AG20443 (cell line): Measurements from ENCODE around the gene PLEKHJ1.
A peak's percentile ranks its signal among the peaks of the same experiment; 100 is the strongest.
"Not testable (repeated sequence)": the region's sequence is repeated elsewhere in the genome, so short reads cannot be mapped to it uniquely, and the experiment has no call there.

ENCODE experiments used
- DNase-seq: peaks from one replicate; pipeline ENCODE4 v3.0.0; 2012; ENCODE audit warnings: low spot score, mixed read lengths

PLEKHJ1 gene, protein sequence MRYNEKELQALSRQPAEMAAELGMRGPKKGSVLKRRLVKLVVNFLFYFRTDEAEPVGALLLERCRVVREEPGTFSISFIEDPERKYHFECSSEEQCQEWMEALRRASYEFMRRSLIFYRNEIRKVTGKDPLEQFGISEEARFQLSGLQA

GRCh38 chr19:2236314-2237050 lies at the start of gene PLEKHJ1, which contains the start of gene SF3A2:
PLEKHJ1 (minus strand) TSS chr19:2236329; CDS start chr19:2236248, 81 bp downstream.
SF3A2 (plus strand) TSS chr19:2236824; CDS start chr19:2243419, 6,595 bp downstream.
- DNase-seq = peak; percentile 99

DNA sequence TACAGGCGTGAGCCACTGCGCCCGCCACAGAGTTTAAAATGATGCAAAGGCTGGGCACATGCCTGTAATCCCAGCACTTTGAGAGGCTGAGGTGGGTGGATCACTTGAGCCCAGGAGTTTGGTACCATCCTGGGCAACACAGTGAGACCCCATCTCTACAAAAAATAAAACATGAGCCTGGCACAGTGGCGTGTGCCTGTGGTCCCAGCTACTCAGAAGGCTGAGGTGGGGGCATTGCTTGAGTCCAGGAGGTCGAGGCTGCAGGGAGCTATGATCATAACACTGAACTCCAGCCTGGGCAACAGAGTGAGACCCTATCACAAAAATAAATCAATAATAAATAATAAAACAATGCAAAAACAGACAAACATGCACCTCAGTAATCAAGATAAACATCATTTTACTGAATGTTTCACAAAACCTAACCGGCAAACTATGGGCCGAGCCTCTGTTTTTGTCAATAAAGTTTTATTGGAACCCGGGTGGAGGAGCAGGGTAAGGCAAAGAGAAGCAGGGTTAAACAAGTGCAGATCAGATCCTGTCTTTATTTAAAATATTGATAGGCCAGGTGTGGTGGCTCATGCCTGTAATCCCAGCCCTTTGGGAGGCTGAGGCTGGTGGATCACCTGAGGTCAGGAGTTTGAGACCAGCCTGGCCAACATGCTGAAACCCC lies 47.8 kb upstream of the PLEKHJ1 start:
- DNase-seq = no peak

DNA sequence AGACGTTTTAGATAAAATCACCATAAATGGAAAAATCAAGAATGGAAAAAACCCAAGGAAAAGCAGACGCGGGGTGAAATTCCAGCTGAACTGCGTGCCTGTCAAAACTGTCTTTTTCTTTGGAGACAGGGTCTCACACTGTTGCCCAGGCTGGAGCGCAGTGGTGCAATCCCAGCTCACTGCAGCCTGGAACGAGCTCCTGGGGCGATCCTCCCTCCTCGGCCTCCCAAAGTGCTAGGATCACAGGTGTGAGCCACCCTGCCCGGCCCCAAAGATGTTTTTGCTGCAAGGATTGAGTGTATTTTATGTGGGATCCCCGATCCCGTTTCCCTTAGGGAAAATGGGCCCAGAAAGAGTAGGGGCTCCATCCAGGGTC lies 46.7 kb upstream of the PLEKHJ1 start:
- no peak for DNase-seq

DNA sequence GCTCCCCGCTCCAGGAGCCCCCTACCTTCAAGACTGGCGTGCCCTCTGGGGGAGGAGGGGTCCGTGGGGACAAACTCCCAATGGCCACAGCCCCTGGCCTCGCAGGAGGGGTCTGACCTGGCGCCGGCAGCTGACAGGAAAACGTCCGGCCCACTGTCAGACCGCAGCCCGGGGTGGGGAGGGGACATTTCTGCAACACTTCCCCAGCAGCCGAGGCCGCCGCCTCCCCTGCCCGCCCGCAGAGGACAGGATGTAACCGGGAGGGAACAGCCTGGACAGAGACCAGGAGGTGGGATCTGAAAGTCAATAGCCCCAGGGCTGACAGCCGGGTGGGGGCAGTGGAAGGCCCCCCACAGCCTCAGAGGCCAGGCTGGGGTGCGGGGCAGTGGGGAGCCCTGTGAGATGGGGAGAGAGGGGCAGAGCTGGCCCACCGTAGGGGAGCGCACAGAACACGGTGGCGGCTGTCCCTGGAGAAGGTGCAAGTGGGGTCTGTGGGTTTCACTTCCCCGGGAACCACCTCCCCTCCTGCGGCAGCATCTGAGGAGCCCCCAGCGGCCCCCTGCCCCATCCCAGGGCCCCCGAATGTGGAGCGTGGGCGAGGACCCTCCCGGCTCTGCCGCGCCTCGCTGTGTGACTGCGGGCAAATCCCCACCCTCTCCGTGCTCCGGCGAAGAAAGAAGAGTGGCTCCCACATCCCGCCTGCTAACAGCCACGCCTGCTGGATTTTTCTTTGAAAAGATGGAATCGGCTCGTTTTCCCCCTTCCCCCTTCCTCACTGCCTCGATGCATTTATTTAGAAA lies 46.1 kb upstream of the PLEKHJ1 start, which contains the start of gene PEAK3:
Gene PEAK3 (minus strand): TSS at position 114 of the 800 bp plus-strand sequence. CDS start 1,244 bp downstream, outside the sequence.
- no peak for DNase-seq

DNA sequence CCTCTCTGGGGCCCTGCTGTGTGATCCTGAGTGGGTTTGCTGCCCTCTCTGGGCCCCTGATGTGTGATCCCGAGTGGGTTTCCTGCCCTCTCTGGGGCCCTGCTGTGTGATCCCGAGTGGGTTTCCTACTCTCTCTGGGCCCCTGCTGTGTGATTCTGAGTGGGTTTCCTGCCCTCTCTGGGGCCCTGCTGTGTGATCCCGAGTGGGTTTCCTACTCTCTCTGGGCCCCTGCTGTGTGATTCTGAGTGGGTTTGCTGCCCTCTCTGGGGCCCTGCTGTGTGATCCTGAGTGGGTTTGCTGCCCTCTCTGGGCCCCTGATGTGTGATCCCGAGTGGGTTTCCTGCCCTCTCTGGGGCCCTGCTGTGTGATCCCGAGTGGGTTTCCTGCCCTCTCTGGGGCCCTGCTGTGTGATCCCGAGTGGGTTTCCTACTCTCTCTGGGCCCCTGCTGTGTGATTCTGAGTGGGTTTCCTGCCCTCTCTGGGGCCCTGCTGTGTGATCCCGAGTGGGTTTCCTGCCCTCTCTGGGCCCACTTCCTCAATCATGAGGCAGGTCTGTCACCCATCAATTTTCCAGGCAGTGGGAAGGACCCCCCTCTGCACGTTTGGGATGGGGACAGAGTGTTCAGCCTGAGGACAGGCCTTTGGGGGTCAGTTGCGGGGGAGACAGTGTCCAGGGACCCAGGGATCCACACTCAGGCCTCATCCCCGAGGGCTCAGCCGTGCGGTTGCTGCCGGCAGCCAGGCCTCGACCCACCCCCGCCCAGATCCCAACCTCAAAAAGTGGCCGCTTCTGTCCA lies 45.3 kb upstream of the PLEKHJ1 start:
- not testable (repeated sequence) for DNase-seq

- no peak for DNase-seq
These were observed 44.6 kb upstream of the PLEKHJ1 start for GRCh38 chr19:2280633-2281264.

GRCh38 chr19:2278459-2279158 lies 42.5 kb upstream of the PLEKHJ1 start:
- DNase-seq = no peak

- DNase-seq = no peak
These were observed 41.0 kb upstream of the PLEKHJ1 start for GRCh38 chr19:2277138-2277537.

GRCh38 chr19:2276429-2276986 lies 40.4 kb upstream of the PLEKHJ1 start:
- DNase-seq = no peak

DNA sequence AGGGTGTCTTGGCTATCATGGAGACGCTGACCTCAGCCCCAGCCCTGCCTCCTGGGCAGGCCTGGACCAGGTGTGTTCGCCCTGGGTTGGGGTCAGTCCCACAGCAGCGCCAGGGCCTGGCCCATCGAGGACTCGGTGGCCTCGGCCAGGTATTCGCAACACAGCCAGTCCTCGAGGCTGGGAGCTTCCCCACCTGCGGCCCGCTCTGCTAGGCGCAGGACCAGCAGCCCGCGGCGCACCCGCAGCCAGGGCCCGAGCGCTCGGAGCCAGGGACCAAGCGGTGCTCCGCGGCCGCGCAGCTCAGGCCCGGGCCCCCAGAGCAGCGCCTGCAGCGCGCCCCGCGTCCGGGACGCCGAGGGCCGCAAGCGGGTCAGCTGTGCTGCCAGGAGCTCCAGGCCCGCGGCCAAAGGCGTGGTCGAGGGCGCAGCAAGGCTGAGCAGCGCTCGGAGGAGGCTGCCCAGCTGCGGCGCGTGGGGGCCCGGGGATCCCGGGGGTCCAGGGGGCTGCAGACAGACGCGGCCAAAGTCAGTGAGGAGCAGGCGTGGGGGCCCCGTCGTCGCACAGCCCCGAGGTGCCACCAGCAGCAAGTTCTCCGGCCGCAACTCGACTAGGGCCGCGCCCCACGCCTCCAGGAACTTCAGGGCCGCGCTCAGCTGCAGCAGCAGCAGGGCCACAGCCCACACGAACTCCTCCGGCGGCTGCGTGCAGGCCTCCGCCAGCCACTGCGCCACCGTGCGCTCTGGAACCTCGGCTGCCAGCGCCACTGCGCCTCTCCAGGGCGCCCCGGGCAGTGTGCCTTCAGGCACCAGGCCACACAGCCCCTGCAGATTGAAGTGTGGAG lies 39.7 kb upstream of the PLEKHJ1 start:
- no peak for DNase-seq

DNA sequence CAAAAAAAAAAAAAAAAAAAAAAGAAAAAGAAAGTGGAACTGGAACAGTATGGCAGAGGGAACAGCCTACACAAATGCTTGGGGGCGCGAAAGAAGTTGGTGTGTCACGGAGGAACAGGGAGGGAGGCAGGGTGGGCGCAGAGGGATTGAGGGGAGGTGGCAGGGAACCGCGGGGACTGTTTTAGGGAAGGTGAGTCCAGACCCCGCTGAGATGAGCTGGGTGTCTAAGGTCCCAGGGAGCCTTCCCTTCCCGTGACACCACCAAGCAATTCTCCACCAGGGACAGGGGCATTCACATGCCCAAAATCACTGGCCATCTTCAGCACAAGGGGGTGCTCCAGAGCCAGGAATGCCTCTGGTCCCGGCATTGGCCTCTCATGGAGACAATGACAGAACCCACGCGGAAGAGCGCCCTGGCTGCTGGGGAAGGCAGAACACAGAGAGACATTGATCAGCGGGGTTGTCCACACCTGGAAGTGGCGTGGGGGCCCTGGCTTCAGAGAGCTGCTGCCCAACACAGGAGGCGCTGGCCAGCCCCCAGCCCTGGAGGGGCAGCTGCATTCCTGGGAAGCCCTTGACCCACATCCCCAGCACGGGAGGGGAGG lies 38.9 kb upstream of the PLEKHJ1 start:
- peak; percentile 75 for DNase-seq

GRCh38 chr19:2274185-2274711 lies 38.1 kb upstream of the PLEKHJ1 start:
- DNase-seq = no peak

GRCh38 chr19:2273356-2274184 lies 37.4 kb upstream of the PLEKHJ1 start:
- peak; percentile 88 for DNase-seq

- DNase-seq = peak; percentile 76
These were observed 35.3 kb upstream of the PLEKHJ1 start for GRCh38 chr19:2271234-2272103.

GRCh38 chr19:2270423-2271233 lies 34.5 kb upstream of the PLEKHJ1 start:
- DNase-seq = peak; percentile 95

- no peak for DNase-seq
These were observed 34.0 kb upstream of the PLEKHJ1 start for GRCh38 chr19:2270157-2270422.
